ENCODE measurements around the gene OR1K1.

GRCh38 chr9:122777052-122777451, 22.9 kb upstream of the OR1K1 start:
- TF ChIP-seq EZH2 (IDR thresholded peaks at IDR 0.05; ENCODE audit: insufficient read depth, low read length) = no peak
- TF ChIP-seq CTCF (IDR thresholded peaks at IDR 0.05; ENCODE audit: insufficient read depth, low read depth, low read length) = no peak
